Glomerular endothelial cell (primary cell): ENCODE data around the gene GCN1. TPM values are rescaled to one million over a fixed set of nuclear protein-coding genes. Genes with fewer than 3 reads are reported as not detected.

Experiments
- DNase-seq: peaks from one replicate; pipeline ENCODE4 v3.0.0-alpha.2; 2011; ENCODE audit warnings: low read depth, low spot score; ENCODE audit errors: extremely low read depth
- total RNA-seq: library from RNA; depleted of rRNA; stranded (reverse); fragments of >200 nt; gene quantifications from 2 replicates; pipeline ENCODE4 v1.2.3, GENCODE V29; 2015

The GCN1 gene
- total RNA-seq, 1 donor from 2014 or later: 96.0 TPM

DNA sequence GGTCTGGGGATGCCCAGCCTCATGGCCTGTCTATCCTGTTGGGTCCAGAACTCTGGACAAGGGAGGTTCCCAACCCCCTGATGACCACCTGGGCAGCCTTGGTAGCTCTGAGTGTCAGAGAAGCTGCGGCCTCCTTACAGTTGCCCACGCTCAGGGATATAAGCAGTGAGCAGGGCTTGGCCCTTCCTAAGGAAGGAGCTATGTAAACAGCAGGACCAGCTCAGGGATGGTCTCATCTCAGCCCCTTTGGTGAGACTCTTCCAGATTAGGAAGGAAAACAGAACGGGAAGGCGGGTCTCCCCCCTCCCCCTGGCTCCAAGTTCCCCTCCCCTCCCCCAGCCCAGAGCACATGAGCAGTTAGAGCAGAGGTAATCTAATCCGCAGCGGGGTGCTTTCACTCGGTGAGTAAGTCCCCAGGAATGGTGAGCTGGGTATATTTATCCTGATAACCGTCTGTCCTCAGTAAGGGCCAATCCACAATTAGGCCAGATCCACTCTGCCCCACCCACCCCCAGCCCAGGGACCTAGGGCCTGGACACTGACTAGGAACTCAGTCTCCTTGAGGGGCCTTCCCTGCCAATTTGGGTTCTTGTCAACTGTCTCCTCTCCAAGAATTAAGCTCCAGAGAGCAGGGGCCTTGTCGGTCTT, 35.9 kb upstream of the GCN1 start:
- no peak for DNase-seq

DNA sequence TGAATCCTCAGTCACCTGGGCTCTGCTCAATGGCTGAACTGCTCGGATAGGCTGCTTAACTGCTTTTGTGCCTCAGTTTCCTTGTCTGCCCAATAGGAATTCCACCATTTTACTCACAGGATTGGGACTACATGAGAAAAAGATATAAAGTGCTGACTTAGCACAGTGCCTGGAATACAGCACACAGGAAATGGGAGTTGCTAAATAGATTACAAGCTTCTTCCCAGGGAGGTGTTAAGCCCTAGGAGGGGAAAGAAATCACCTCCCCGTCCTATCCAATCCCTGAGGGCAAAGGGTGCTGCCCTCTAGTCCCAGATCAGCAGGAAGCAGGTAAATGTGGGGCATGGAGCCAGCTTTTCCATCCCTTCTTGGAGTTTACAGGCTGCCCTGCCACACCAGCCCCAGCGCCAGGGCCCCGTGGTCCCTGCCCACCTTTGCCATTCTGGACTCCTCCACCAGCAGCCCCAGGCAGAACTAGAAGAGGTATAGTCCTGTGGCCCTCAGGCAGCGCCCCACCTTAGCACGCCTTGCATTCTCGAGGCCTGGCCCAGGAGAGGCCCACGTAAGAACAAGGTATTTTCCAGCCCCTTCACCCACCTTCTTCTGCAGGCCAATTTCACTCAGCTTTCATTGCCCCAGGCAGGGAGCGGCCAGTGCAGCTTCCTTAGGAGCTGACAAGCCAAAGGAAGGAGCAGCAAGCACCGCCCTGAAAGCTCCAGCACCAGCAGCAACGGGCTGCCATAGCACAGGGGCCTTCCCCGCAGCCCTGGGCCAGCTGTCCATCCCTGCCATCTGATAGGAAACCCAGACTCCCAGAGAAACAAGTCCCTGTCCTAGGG, 35.2 kb upstream of the GCN1 start:
- no peak for DNase-seq

DNA sequence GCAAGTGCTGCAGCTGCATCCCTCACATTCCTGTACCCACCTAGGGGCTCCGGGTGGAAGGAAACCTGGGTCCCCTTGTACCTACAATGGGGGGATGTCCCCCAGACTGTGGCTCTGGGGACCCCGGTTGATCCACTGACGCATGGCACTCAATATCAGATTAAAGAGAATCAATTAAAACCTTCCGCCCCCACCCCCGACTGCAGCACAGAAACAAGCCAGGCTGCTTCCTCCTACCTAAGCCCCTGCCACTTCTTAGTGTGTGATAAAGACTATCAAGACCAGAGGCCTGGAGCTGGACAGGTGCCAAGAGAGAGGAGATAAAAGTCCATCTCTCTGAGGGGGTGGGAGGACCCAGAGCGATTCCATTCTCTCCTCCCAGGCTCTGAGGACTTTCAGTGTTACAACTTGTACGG, 34.6 kb upstream of the GCN1 start:
- no peak for DNase-seq

DNA sequence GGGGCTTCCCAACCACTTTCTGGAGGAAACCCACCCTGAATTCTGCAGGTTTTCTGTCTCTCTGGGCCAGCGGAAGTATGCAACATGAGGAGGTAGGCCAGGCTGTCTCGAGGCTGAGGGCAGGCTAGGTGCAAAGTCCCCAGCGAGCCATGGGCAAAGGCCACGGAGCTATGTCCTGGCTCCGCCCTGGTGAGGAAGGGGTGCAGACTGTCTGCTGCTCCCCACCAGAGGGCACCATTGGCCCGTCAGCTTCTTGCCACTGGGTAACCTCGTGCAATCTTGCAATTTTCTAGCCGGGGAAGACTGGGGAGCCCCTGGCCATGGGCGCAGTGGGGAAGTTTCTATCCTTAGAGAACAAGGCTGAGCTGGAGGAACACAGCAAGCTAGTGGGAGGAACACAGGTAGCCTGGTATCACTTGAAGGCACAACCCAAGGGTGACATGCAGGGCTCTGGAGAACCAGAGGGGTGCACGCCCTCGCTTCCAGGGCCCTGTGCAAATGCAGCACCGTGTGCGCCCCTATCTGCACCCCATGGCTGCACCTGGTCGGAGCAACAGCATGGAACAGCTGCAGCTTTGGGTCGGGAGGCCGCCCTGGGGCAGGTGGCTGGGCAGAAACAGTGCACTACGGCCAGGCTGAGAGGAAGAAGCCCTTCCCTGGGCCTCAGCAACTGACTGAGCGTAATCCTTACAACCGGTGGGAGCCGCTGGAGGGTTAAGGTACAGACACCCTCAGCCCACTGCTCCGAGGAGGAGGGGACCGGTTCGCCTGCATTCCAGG, 34.0 kb upstream of the GCN1 start:
- no peak for DNase-seq

DNA sequence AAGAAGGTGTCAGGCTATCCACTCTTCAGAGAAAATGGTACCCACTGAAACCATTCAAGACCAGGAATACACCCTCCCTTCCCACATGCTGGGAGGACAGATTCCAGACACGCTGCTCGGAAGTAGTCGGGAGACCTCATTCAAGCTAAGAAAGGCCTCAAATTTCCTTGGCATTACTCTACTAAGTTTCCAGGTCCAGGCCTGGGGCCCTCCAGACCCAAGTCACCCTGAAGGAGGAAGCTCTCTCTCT, 33.5 kb upstream of the GCN1 start:
- no peak for DNase-seq

DNA sequence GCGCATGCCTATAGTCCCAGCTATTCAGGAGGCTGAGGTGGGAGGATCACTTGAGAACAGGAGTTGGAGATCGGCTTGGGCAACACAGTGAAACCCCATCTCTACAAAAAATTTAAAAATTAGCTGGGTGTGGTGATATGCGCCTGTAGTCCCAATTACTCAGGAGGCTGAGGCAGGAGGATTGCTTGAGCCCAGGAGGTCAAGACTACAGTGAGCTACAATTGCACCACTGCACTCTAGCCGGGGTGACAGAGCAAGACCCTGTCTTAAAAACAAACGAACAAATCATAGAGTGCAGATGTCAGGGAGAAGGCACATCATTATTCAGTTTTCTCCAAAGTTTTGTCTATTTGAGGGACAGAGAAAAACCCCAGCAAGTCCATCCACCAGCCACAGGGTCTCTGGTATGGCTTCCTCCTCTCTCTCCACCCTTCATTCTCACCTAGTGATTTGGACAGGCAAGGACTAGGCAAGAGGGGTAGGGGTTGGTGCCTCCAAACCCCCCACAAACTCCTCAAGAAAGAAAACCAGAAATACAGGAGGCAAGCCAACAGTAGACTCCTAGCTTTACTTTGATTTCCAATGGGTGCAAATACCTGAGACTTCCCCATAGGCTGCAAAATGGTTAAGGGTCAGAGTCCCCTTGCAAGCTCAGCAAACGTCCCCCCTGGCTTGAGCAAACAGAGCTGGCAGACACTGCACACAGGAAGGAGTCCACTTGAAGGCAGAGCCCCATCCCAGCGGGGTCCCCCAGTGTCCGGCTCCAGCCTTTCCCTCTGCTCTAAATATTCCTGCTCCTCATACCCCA, 32.9 kb upstream of the GCN1 start:
- no peak for DNase-seq

DNA sequence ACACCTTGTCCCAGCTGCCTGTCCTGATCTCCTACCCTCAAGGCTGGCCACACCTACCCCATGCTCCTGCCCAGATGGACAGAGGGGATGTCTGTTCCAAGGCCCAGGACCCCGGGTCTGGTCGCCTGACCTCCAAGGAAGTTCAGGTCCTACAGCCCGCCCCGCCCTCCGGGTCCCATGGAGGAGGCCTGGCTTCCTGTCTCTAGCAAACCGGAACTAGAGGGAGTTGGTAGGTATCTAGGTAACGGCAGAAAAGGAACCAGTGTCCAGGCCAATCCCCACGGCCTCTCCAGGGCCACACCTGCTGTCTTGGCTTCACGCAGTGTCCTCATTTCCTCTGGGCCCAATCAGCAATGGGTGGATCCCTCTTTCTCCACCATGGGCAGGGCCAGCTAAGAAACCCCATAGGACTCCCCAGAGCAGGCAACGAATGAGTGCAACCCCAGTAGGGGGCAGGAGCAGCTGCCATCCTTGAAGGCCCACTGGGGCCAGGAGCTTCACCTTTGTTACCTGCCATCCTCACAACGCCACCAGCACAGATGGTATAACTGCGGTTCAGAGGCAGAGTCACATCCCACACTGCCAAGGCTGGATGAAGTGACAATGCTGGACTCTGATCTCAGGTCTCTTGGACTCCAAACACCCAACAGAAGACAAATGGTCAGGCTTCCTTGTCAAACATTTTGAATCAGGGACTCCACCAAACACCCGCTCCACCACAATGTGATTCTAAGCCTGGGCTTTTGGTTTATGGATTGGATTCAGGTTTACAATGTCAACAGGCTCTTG, 31.5 kb upstream of the GCN1 start:
- DNase-seq: no peak

DNA sequence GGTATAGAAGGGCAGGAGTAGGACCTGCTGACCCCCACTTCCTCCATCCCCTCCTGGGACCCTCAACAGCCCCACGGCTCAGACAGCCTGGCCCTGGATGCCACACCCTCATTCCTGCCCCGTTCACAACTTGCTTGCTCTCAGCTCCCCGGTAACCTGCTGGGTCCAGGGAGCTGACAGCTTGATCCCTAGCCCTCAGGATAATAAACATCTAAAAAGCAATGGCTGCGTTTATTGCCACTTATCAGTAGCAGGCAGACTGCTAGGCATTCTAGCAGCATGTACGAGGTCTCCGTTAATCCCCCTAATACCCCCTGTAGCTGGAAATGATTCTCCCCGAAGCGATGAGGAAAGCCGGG, 30.7 kb upstream of the GCN1 start:
- no peak for DNase-seq

DNA sequence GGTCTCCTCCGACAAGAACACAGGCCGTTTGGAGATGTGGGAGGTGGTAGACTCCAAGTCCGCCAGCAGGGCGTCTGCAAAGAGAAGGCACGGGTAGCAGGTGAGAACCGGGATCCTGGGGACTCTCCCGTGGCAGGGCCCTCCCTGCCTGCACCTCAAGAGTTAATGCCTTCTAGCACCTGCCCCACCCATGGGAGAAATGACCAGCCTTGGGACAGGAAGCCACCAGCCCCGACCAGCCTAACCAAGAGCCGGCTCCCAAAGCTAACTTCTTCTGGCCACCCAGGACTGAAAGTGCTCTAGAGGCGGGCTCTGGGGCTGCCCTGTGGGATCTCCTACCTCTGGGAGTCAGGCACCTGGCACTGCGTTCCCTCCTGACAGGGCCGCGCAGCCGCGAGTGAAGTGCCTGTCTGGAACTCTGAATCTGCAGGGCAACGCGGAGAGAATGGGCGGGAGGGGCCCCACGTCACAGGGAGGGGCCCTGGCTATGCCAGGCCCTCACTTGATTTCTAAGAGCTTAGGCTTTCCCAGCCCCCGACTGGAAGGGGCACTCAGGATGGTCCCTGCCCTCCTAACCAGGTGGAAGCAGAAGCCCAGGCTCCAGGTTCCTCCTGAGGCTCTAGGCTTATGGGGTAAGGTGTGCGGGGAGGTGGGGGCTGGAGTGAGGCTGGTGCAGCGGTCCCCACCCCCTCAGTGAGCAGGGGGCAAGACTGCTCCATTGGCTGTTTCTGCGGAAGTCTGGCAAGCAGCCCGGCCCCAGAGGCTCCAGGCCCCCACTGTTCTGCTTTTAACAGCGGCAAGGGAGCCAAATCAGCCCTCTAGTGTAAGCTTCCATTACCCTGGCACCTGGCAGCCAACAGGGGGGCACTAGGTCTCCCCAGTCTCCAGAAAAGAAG, 30.0 kb upstream of the GCN1 start:
- no peak for DNase-seq

DNA sequence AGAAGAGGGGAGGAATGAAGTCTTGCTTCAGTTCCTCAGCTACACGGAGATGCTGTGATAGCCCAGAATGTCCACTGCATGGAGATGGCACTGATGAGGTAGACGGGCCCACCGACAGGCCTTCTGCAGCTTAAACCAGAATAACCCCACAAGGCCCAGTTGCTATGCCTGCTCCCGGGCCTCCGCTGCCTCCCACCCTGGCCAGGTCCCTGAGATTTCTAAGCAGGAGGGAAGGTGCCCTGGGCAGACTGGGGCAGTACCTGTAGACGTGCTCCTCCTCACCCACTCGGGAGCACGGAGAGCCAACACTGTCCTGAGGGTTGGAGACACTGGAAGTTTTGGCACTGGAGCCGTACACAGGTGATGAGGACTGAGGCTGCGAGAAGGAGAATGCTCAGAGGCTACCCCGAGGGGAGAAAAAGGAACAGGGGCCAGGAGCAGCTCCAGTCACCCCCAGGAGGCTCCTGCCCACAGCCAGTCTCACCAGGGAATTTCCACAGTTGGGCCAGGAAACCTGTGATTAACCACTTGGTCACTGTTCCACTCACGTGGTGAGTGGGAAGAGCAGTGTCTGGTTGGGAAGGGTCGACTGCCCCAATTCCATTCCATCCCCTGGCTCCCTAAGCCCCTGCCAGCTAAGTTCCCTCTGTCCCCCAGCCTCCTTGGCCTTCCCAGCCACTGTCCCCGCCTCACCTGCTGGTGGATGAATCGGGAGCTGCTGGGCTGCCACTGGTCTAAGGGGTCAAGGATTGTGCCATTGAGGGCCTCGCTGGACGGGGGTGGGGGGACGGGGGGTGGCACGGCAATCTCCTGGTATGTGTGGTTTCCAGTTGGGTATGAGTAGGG, 29.2 kb upstream of the GCN1 start:
- no peak for DNase-seq

DNA sequence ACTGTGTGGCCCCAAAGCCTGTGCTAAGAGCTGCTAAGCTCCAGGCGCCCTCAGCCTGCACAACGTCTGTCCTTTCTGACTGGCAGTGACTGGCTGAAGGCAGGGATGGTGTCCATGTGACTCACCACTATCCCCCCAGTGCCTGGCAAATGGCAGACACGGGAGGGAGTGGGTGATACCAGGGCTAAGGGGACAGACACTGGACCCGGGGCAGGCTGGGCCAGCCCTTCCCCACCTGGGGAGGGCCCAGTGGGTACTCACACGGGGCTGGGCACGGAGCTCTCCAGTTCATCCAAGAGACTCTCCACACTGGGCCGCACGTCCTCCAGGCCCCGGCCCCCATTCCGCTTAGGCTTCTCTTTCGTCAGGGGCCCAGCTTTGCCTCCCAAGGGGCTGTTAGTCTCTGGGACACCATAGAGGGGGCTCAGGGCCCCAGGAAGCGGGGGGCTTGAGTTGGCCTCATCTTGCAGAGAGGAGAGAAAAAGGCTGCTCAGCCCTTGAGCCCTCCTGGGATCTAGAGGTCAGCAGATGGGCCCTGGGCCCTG, 27.8 kb upstream of the GCN1 start:
- no peak for DNase-seq

DNA sequence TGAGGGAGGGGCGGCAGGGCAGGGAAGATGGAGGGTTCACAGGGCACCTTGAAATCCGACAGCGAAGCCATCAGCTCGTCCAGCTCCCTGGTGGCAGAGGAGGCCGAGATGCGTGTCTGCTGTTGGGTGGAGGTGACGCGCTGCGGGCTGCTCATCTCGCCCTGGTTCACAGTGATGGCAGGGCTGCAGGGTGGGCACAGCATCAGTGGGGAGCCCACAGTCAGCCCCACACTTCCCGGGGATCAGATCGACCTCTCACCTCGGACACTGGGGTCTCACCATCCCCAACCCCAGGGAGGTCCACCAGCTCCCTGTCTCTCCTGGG, 27.0 kb upstream of the GCN1 start:
- DNase-seq: no peak

DNA sequence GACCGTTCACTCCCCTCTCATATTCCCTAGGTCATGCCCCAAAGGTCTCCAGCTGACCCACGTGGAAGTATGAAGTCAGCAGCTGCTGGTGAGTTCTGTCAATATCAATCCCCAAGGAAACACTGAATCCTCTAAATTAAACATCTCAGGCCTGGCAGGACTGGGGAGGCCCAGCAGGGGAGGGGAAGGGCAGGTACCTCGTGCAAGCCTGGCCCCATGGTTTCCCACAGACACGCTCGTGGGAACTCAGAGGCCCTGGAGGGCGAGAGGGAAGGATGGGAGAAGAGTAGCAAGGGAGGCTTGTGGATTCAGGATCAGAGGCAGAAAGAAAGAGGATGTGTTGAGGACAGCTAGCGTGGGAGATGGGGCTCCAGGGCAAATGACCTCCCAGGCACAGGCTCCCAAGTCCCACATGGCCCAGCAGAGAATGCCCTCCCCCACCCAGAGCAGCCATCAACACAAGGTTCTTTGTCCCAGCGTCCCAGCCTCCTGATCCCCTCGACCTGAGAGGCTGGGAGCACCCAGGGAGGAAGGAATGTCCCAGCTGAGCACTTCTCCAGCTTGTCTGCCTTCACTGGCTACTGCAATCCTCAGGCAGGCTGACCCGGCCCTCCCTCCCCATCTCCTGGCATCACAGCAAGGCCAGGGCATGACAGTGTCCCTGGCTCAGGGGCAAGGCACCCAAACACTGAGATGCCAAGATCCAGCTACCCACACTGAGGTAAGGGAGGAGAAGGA, 26.5 kb upstream of the GCN1 start:
- DNase-seq: no peak

DNA sequence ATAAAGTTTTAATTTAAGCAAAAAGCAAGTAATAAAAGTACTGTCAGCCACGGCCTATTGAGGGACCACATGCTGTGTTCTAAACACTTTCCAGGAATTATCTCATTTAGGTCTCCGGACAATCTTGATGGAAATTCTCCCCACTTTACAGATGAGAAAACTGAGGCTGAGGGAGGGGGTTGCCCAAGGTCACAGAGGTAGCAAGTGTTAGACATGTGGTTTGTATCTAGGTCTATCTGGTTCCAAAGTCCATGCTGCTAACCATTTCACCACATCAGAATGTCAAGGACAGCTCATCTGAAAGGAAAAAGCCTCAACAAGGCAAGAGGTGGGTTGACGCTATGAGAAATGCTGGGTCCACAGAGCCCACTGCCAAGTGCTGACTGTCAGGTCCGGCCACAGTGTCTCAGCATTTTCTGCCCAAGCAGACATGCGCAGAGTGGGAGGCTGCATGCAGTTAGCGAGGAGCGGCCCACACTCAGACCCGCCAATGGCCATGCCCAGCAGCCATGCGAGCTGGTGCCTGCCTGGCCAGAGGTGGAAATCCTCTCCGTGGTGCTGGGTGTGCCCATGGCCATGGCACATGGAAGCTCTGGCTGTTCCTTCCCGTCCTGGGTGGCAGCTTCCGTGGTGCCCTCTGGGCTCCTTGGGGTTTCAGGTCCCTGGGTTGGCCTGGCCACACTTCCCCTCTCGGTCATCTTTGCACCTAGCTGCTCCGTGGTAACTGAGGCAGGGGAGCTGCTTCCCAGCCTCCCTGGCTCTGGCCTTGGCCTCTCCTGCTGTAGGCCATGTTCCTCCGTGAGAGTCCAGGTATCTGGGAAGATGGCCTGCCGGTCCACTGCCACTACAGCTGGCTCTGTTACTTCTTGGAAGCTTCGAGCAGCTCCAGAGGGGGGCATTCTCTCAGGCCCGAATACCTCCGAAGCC, 24.4 kb upstream of the GCN1 start:
- no peak for DNase-seq

DNA sequence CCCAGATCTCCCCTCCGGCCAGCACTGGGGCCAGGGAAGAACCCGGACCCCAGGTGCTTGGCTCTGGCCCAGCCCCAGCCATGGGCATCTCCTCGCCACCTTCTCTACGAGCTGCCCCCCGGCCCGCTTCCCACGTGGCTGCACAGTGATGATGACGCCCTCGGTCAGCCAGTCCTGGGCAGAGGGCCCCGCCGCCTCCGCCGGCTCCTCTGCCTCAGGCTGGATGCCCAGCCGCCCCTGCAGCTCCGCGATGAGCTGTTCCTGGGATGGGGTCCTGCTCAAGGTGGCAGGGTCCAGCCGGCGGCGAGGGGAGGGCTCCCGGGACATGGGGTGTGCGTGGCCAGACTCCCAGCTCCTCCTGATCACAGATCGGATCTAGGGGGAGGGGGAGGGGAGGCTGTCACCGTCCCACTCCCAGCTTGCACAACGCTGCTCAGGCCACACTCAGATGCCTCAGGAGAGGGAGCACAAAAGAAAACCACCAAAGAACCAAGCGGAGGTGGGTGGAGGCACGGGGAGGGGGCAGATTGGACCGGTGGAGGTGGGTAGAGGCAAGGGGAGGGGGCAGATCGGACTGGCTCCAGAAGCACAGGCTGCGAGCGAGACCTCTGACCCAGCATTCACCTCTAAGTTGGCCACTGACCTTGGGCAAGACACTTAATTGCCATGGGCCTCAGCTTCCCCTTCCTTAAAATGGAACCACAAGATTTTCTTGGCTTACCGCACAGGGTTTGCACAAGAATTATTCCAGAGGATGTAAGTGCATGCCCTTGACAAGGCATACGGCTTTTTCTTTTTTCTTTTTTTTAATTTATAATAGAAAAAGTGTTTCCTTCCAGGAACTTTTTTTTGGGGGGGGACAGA, 22.5 kb upstream of the GCN1 start:
- no peak for DNase-seq
